Neural progenitor cell (in vitro differentiated cells): ENCODE data around the gene ELMO1. TPM values are rescaled to one million over a fixed set of nuclear protein-coding genes. Genes with fewer than 3 reads are reported as not detected.
A peak's percentile ranks its signal among the peaks of the same experiment; 100 is the strongest.

Experiments
- DNase-seq: peaks from one replicate; pipeline ENCODE4 v3.0.0-alpha.2; 2016; ENCODE audit warnings: low spot score
- H2AFZ ChIP-seq: fragments of 200-600 bp; sonication (generic); replicated peaks from 2 replicates; pipeline ENCODE4 v1.6.1; 2016; ENCODE audit warnings: antibody characterized with exemption
- H3F3A ChIP-seq: fragments of 200-600 bp; sonication (generic); 2 replicates; pipeline ENCODE4 v1.6.1; 2016; ENCODE audit warnings: antibody characterized with exemption, low read depth
- H3K27ac ChIP-seq: fragments of 200-600 bp; sonication (generic); 2 replicates; pipeline ENCODE4 v1.5.1; 2016; ENCODE audit warnings: mild to moderate bottlenecking
- H3K27me3 ChIP-seq: fragments of 200-600 bp; sonication (generic); 2 replicates; pipeline ENCODE4 v1.6.1; 2016; ENCODE audit warnings: mild to moderate bottlenecking, moderate library complexity
- H3K36me3 ChIP-seq: fragments of 200-600 bp; sonication (generic); 2 replicates; pipeline ENCODE4 v1.5.1; 2016
- H3K4me1 ChIP-seq: fragments of 200-600 bp; sonication (generic); 2 replicates; pipeline ENCODE4 v1.6.1; 2016; ENCODE audit warnings: mixed run types
- H3K4me2 ChIP-seq: fragments of 200-600 bp; sonication (generic); 2 replicates; pipeline ENCODE4 v1.6.1; 2016
- H3K4me3 ChIP-seq: fragments of 200-600 bp; sonication (generic); 2 replicates; pipeline ENCODE4 v1.5.1; 2016
- H3K79me2 ChIP-seq: fragments of 200-600 bp; sonication (generic); 2 replicates; pipeline ENCODE4 v1.6.1; 2016; ENCODE audit warnings: low read depth
- H3K9ac ChIP-seq: fragments of 200-600 bp; sonication (generic); 2 replicates; pipeline ENCODE4 v1.6.1; 2016
- H3K9me3 ChIP-seq: fragments of 200-600 bp; sonication (generic); 2 replicates; pipeline ENCODE4 v1.5.1; 2016; ENCODE audit warnings: low read depth
- H4K20me1 ChIP-seq: fragments of 200-600 bp; sonication (generic); 2 replicates; pipeline ENCODE4 v1.6.1; 2016; ENCODE audit warnings: low read depth
- H3K27ac Mint-ChIP-seq: 3 replicates; pipeline ENCODE4 v1.8.0; 2021; ENCODE audit warnings: mixed read lengths
- H3K27me3 Mint-ChIP-seq: 2 replicates; pipeline ENCODE4 v1.8.0; 2022; ENCODE audit warnings: low read depth, mild to moderate bottlenecking, inconsistent platforms, moderate library complexity, mixed read lengths; ENCODE audit not compliant: insufficient read depth
- H3K36me3 Mint-ChIP-seq: 3 replicates; pipeline ENCODE4 v1.8.0; 2021; ENCODE audit warnings: mixed read lengths
- H3K4me1 Mint-ChIP-seq: 3 replicates; pipeline ENCODE4 v1.8.0; 2021; ENCODE audit warnings: mixed read lengths
- H3K4me3 Mint-ChIP-seq: 3 replicates; pipeline ENCODE4 v1.8.0; 2021; ENCODE audit warnings: mild to moderate bottlenecking, moderate library complexity, mixed read lengths
- H3K9me3 Mint-ChIP-seq: 3 replicates; pipeline ENCODE4 v1.8.0; 2020; ENCODE audit warnings: mixed read lengths
- CTCF ChIP-seq: fragments of 200-600 bp; sonication (generic); IDR thresholded peaks from 2 replicates; pipeline ENCODE4 v1.5.1; 2017; ENCODE audit warnings: antibody characterized with exemption, mild to moderate bottlenecking
- EZH2 ChIP-seq: fragments of 200-600 bp; sonication (generic); IDR thresholded peaks from 2 replicates; pipeline ENCODE4 v1.6.1; 2017; ENCODE audit warnings: antibody characterized with exemption, mild to moderate bottlenecking, moderate library complexity
- EZH2phosphoT487 ChIP-seq: fragments of 200-600 bp; sonication (generic); IDR thresholded peaks from 2 replicates; pipeline ENCODE4 v1.6.1; 2017; ENCODE audit warnings: antibody characterized with exemption
- total RNA-seq: library from RNA; depleted of rRNA; stranded (reverse); fragments of >200 nt; gene quantifications from 2 replicates; pipeline ENCODE4 v1.2.3, GENCODE V29; 2015; ENCODE audit warnings: low replicate concordance

The ELMO1 gene
- total RNA-seq, 1 donor from 2014 or later, result 22.0 TPM

- no peaks in the 10 kb centered on the region for H3K36me3 ChIP-seq
- H3K9me3 Mint-ChIP-seq, result peaks cover 16% of the 10 kb centered on the region
- no peak for DNase-seq
Observed at GRCh38 chr7:36931892-36932291, 516.8 kb downstream of the ELMO1 start.

GRCh38 chr7:36929791-36930190, 518.9 kb downstream of the ELMO1 start:
- H3K27me3 Mint-ChIP-seq, result peaks cover 2% of the 10 kb centered on the region
- H3K36me3 Mint-ChIP-seq, result no peaks in the 10 kb centered on the region
- no peaks in the 10 kb centered on the region for H3K9me3 ChIP-seq
- no peak overlapping the region for H3K4me3 ChIP-seq
- H4K20me1 ChIP-seq, result no peaks in the 10 kb centered on the region
- peaks cover 6% of the 10 kb centered on the region for H3F3A ChIP-seq
- no peak for DNase-seq
- no peaks in the 10 kb centered on the region for H3K79me2 ChIP-seq
- H2AFZ ChIP-seq, result no peak overlapping the region
- H3K4me1 Mint-ChIP-seq, result peaks cover 12% of the 10 kb centered on the region
- no peak overlapping the region for H3K4me2 ChIP-seq
- no peak overlapping the region for H3K27ac Mint-ChIP-seq
- H3K27ac ChIP-seq, result no peak overlapping the region
- H3K27me3 ChIP-seq, result no peaks in the 10 kb centered on the region
- peaks cover 27% of the 10 kb centered on the region for H3K4me1 ChIP-seq
- no peaks in the 10 kb centered on the region for H3K36me3 ChIP-seq
- H3K9me3 Mint-ChIP-seq, result peaks cover 2% of the 10 kb centered on the region
- H3K4me3 Mint-ChIP-seq, result no peak overlapping the region
- TF ChIP-seq EZH2phosphoT487, result no peak
- TF ChIP-seq EZH2, result no peak
- no peak for TF ChIP-seq CTCF
- H3K9ac ChIP-seq, result no peak overlapping the region

More at GRCh38 chr7:36931892-36932291, 516.8 kb downstream of the ELMO1 start:
- TF ChIP-seq EZH2, result no peak
- TF ChIP-seq EZH2phosphoT487, result no peak
- no peak for TF ChIP-seq CTCF
- no peak overlapping the region for H2AFZ ChIP-seq
- Mint-ChIP-seq H3K4me3 (no peak overlapping the region), H3K4me1 (peaks cover 12% of the 10 kb centered on the region), H3K27me3 (peaks cover 2% of the 10 kb centered on the region), H3K36me3 (peaks cover 5% of the 10 kb centered on the region), H3K27ac (no peak overlapping the region)
- peaks cover 5% of the 10 kb centered on the region for H3K9me3 ChIP-seq
- H3K79me2 ChIP-seq, result no peaks in the 10 kb centered on the region
- H3F3A ChIP-seq, result peaks cover 6% of the 10 kb centered on the region
- peaks cover 27% of the 10 kb centered on the region for H3K4me1 ChIP-seq
- no peak overlapping the region for H3K9ac ChIP-seq
- H3K4me3 ChIP-seq, result no peak overlapping the region
- H3K27me3 ChIP-seq, result no peaks in the 10 kb centered on the region
- H3K4me2 ChIP-seq, result no peak overlapping the region
- no peaks in the 10 kb centered on the region for H4K20me1 ChIP-seq
- no peak overlapping the region for H3K27ac ChIP-seq

- no peaks in the 10 kb centered on the region for H3K27me3 ChIP-seq
- H3F3A ChIP-seq, result peaks cover 6% of the 10 kb centered on the region
- peaks cover 12% of the 10 kb centered on the region for H3K4me1 Mint-ChIP-seq
- H2AFZ ChIP-seq, result no peak overlapping the region
- no peak for DNase-seq
- TF ChIP-seq EZH2 (no peak), EZH2phosphoT487 (no peak), CTCF (no peak)
- peaks cover 21% of the 10 kb centered on the region for H3K4me1 ChIP-seq
- no peak overlapping the region for H3K4me3 ChIP-seq
- H3K4me3 Mint-ChIP-seq, result no peak overlapping the region
- no peak overlapping the region for H3K27ac Mint-ChIP-seq
- no peaks in the 10 kb centered on the region for H3K9me3 ChIP-seq
- H3K27me3 Mint-ChIP-seq, result peaks cover 2% of the 10 kb centered on the region
- no peak overlapping the region for H3K4me2 ChIP-seq
- no peak overlapping the region for H3K9ac ChIP-seq
- no peaks in the 10 kb centered on the region for H4K20me1 ChIP-seq
- H3K27ac ChIP-seq, result no peak overlapping the region
- H3K36me3 Mint-ChIP-seq, result no peaks in the 10 kb centered on the region
- H3K36me3 ChIP-seq, result no peaks in the 10 kb centered on the region
- H3K79me2 ChIP-seq, result no peaks in the 10 kb centered on the region
- peaks cover 2% of the 10 kb centered on the region for H3K9me3 Mint-ChIP-seq
Observed at GRCh38 chr7:36928718-36929117, 519.9 kb downstream of the ELMO1 start.

GRCh38 chr7:36928311-36928710, 520.4 kb downstream of the ELMO1 start:
- Histone ChIP-seq H3K79me2 (no peaks in the 10 kb centered on the region), H3K9me3 (no peaks in the 10 kb centered on the region), H4K20me1 (no peaks in the 10 kb centered on the region), H3K4me3 (no peak overlapping the region), H2AFZ (no peak overlapping the region), H3K27ac (no peak overlapping the region), H3K27me3 (no peaks in the 10 kb centered on the region), H3F3A (peaks cover 6% of the 10 kb centered on the region), H3K4me2 (peak overlapping the region; percentile 15), H3K4me1 (peaks cover 18% of the 10 kb centered on the region), H3K36me3 (no peaks in the 10 kb centered on the region), H3K9ac (no peak overlapping the region)
- H3K27me3 Mint-ChIP-seq, result no peaks in the 10 kb centered on the region
- no peak overlapping the region for H3K27ac Mint-ChIP-seq
- H3K36me3 Mint-ChIP-seq, result no peaks in the 10 kb centered on the region
- DNase-seq, result no peak
- TF ChIP-seq CTCF (no peak), EZH2phosphoT487 (no peak), EZH2 (no peak)
- no peak overlapping the region for H3K4me3 Mint-ChIP-seq
- H3K9me3 Mint-ChIP-seq, result peaks cover under 1% of the 10 kb centered on the region
- peaks cover 12% of the 10 kb centered on the region for H3K4me1 Mint-ChIP-seq
